ENCODE measurements around the gene BTN3A1. TPM values are rescaled to one million over a fixed set of nuclear protein-coding genes. Genes with fewer than 3 reads are reported as not detected.
A peak's percentile ranks its signal among the peaks of the same experiment; 100 is the strongest.

The BTN3A1 gene
- total and polyA plus RNA-seq, 2 of the 13 experiments (the other 11 are each of a cell fraction or from before 2014, with no cell fraction given): 13.3 to 14.0 TPM

DNA sequence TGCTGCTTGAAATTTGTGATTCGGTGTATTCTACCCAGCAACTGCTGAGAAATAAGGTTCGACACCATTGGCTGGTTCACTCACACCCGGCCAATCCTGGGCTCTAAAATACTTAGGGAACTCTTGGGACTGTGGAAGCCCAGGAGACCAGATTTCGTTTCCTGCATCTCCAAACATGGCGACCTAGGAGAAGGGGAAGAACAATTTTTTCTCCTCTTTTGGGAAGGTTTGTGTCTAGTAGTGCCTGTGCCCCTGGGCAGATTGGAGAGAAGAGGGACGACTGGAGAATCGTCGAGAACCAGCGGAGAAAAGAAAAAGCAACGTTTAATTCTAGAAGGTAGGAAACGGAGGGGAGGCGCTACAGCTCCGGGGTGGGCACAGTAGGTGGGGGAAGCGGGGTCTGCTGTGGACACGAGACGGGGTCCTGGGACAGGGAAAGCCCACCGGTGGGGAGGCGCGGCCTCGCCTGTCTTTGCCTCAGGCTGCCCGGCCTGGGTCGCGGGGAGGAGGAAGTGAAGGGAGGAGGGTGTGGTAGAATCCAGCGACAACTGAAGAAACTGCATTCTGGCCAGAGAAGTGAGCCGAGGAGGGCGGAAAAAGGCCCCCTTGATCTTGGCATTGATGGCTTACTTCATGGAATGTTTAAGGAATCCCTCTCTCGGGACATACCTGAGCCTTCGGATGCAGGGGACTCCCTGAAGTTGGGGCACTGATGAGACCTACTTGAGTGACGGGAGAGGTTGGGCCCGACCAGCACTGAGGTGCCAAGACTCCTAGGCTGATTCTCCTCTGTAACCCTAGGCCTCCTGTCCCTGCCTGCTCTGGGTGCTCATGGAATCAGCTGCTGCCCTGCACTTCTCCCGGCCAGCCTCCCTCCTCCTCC lies 56.0 kb downstream of the BTN3A1 start, which contains the start of gene BTN2A1 (continued):
- TF ChIP-seq FOXK1 (CRISPR knock-in tag; IDR thresholded peaks at IDR 0.05; ENCODE audit: borderline replicate concordance, low read depth): no peak
- no peak for TF ChIP-seq XRCC5 (optimal IDR thresholded peaks at IDR 0.05; ENCODE audit: low read length)
- no peak for TF ChIP-seq KDM4B (CRISPR knock-in tag; IDR thresholded peaks at IDR 0.05)
- TF ChIP-seq MNT (IDR thresholded peaks at IDR 0.05): no peak
- TF ChIP-seq, protein P1, sequence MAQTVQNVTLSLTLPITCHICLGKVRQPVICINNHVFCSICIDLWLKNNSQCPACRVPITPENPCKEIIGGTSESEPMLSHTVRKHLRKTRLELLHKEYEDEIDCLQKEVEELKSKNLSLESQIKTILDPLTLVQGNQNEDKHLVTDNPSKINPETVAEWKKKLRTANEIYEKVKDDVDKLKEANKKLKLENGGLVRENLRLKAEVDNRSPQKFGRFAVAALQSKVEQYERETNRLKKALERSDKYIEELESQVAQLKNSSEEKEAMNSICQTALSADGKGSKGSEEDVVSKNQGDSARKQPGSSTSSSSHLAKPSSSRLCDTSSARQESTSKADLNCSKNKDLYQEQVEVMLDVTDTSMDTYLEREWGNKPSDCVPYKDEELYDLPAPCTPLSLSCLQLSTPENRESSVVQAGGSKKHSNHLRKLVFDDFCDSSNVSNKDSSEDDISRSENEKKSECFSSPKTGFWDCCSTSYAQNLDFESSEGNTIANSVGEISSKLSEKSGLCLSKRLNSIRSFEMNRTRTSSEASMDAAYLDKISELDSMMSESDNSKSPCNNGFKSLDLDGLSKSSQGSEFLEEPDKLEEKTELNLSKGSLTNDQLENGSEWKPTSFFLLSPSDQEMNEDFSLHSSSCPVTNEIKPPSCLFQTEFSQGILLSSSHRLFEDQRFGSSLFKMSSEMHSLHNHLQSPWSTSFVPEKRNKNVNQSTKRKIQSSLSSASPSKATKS (CRISPR knock-in tag; IDR thresholded peaks at IDR 0.05): no peak
- TF ChIP-seq TBX3 (IDR thresholded peaks at IDR 0.05; ENCODE audit: borderline replicate concordance): no peak
- no peak for TF ChIP-seq ZNF296 (CRISPR knock-in tag; conservative IDR thresholded peaks at IDR 0.05)
- TF ChIP-seq, protein P2, sequence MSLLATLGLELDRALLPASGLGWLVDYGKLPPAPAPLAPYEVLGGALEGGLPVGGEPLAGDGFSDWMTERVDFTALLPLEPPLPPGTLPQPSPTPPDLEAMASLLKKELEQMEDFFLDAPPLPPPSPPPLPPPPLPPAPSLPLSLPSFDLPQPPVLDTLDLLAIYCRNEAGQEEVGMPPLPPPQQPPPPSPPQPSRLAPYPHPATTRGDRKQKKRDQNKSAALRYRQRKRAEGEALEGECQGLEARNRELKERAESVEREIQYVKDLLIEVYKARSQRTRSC (CRISPR knock-in tag; IDR thresholded peaks at IDR 0.05; ENCODE audit: low read depth): 0 out of 2 replicates have a peak, but pooled peaks have one; percentile 21
- no peak for TF ChIP-seq SRY (CRISPR knock-in tag; IDR thresholded peaks at IDR 0.05)
- TF ChIP-seq, protein P3, sequence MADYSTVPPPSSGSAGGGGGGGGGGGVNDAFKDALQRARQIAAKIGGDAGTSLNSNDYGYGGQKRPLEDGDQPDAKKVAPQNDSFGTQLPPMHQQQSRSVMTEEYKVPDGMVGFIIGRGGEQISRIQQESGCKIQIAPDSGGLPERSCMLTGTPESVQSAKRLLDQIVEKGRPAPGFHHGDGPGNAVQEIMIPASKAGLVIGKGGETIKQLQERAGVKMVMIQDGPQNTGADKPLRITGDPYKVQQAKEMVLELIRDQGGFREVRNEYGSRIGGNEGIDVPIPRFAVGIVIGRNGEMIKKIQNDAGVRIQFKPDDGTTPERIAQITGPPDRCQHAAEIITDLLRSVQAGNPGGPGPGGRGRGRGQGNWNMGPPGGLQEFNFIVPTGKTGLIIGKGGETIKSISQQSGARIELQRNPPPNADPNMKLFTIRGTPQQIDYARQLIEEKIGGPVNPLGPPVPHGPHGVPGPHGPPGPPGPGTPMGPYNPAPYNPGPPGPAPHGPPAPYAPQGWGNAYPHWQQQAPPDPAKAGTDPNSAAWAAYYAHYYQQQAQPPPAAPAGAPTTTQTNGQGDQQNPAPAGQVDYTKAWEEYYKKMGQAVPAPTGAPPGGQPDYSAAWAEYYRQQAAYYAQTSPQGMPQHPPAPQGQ (CRISPR knock-in tag; IDR thresholded peaks at IDR 0.05; ENCODE audit: borderline replicate concordance): no peak
- no peak for TF ChIP-seq NFIC (IDR thresholded peaks at IDR 0.05; ENCODE audit: low read length)
- no peak for TF ChIP-seq MED1 (CRISPR knock-in tag; IDR thresholded peaks at IDR 0.05)
- no peak; the same call in 1 of the 2 replicates for TF ChIP-seq ZNF564 (CRISPR knock-in tag; IDR thresholded peaks at IDR 0.05)
- no peak for TF ChIP-seq NFKBIZ (CRISPR knock-in tag; IDR thresholded peaks at IDR 0.05)
- TF ChIP-seq CCAR2 (optimal IDR thresholded peaks at IDR 0.05; ENCODE audit: low read depth, low read length): no peak
- TF ChIP-seq GPBP1L1 (CRISPR knock-in tag; IDR thresholded peaks at IDR 0.05): no peak
- no peak for TF ChIP-seq CC2D1A (CRISPR knock-in tag; IDR thresholded peaks at IDR 0.05)
- no peak for TF ChIP-seq ZNF703 (CRISPR knock-in tag; IDR thresholded peaks at IDR 0.05; ENCODE audit: borderline replicate concordance)
- no peak for TF ChIP-seq KLF15 (CRISPR knock-in tag; IDR thresholded peaks at IDR 0.05; ENCODE audit: borderline replicate concordance)
- no peak for TF ChIP-seq RORA (CRISPR knock-in tag; IDR thresholded peaks at IDR 0.05)
- 0 out of 2 replicates have a peak, but pooled peaks have one; percentile 5 for TF ChIP-seq THAP11 (CRISPR knock-in tag; IDR thresholded peaks at IDR 0.05)
- TF ChIP-seq CEBPB (IDR thresholded peaks at IDR 0.05; ENCODE audit: borderline replicate concordance, low read depth, low read length): no peak
